HG03354 (cell line): Measurements from ENCODE around the gene DLX2.

ENCODE experiments used
- ATAC-seq: cut with Tn5 transposase; IDR thresholded peaks from one replicate; pipeline ENCODE4 v1.9.1; 2021; ENCODE audit warnings: mild to moderate bottlenecking; ENCODE audit not compliant: unreplicated experiment, poor library complexity, severe bottlenecking

The DLX2 gene

GRCh38 chr2:172109256-172109987, 6.7 kb upstream of the DLX2 start:
- ATAC-seq, result no peak

GRCh38 chr2:172108587-172108930, 5.9 kb upstream of the DLX2 start:
- ATAC-seq, result no peak

GRCh38 chr2:172107690-172108586, 5.2 kb upstream of the DLX2 start:
- ATAC-seq, result no peak

GRCh38 chr2:172106108-172106961, 3.6 kb upstream of the DLX2 start:
- ATAC-seq, result no peak

DNA sequence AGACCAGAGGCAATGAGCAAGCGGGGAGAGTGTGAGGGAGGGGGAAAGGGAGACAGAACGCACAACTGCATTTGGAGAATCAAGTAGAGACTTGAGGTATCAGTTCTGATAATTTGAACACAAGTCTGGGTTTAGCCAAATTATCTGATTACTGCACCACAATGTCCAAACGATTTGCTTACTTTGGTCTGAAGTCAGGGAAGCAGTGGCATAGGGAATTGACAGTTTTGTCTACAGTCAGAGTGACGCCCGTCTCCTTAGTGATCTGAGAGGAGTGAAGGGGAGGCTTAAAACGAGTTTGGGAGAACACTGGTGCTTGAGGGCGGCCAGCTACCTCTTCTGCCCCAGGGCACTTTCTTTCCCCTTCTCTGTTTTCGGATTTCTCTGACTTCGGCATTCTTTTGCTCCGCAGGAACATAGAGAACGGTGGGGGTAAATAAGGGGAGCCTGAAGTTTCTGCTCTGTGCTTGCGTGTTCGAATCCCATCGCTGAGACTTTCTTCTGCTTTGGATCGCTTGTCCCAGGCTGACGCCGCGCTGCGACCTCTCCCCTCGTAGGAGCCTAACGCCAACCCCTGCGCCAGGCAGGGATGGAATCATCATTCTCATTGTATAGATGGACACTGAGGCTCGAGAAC, 2.9 kb upstream of the DLX2 start:
- ATAC-seq, result no peak

- peak; percentile 33 for ATAC-seq
Measured at GRCh38 chr2:172103471-172104272, 972 bp upstream of the DLX2 start.

DNA sequence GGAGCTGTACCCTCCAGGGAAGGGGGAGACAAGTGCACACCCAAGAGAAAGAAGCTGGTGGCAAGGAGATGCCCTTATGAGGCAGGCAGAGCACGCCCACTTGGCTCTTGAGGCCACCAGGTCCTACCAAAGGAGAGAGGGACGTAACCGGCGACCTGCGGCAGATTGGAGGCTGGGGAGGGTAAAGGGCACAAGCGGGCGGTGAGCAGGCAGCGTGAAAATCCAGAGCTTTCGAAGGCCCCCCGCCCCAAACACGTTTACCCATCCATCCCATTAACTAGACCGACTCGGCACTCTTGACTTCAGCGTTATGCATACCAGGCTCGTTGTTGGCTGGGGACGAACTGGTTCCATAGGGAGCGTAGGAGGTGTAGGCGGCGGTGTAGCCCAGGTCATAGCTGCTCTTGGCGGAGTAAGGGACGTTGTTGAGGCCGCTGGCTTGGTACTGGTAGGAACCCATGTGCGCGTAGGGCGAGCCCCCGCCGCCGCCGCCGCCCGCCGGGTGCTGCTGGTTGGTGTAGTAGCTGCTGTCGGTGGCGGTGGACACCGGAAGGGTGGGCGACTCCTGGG, 794 bp downstream of the DLX2 start:
- ATAC-seq, result peak; percentile 8

GRCh38 chr2:172100935-172101820, 1.5 kb downstream of the DLX2 start:
- ATAC-seq, result no peak

GRCh38 chr2:172100080-172100934, 2.4 kb downstream of the DLX2 start:
- ATAC-seq, result no peak

GRCh38 chr2:172099472-172100079, 3.1 kb downstream of the DLX2 start:
- ATAC-seq, result no peak

- no peak for ATAC-seq
Measured at GRCh38 chr2:172098650-172099471, 3.8 kb downstream of the DLX2 start.

GRCh38 chr2:172098287-172098649, 4.4 kb downstream of the DLX2 start:
- no peak for ATAC-seq

DNA sequence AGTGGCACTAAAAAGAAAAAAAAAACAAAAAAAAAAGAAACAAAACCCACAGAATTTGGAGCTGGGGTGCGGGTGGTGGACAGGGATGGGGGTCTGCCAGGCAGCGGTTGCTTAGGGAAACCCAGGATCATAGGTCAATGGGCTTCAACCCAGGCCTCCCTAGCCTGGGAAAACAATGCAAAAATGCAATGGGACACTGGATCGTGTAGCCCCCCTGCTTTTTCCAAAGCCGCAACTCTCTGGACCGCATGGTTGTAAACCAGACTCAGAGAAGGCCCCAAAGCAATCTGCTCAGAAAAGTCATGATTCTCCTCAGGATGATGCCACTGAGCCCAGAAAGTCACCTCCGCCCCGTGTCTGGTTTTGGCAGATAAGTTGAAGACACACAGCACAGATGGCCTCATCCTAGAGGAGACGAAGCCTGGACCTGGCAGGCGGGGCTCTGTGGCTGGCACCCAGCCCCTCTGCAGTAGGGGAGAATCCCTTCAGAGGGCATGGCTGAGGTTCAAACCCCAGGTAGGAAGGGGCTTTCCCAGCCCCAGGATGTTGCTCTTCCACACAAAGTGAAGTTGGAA, 5.1 kb downstream of the DLX2 start:
- ATAC-seq, result no peak

- no peak for ATAC-seq
Measured at GRCh38 chr2:172096626-172097547, 5.8 kb downstream of the DLX2 start.
